Neural progenitor cell (in vitro differentiated cells): Measurements from ENCODE around the gene SNX20. TPM values are rescaled to one million over a fixed set of nuclear protein-coding genes. Genes with fewer than 3 reads are reported as not detected.

Source experiments
- DNase-seq: peaks from one replicate; pipeline ENCODE4 v3.0.0-alpha.2; 2016; ENCODE audit warnings: low spot score
- H2AFZ ChIP-seq: fragments of 200-600 bp; sonication (generic); replicated peaks from 2 replicates; pipeline ENCODE4 v1.6.1; 2016; ENCODE audit warnings: antibody characterized with exemption
- H3F3A ChIP-seq: fragments of 200-600 bp; sonication (generic); 2 replicates; pipeline ENCODE4 v1.6.1; 2016; ENCODE audit warnings: antibody characterized with exemption, low read depth
- H3K27ac ChIP-seq: fragments of 200-600 bp; sonication (generic); 2 replicates; pipeline ENCODE4 v1.5.1; 2016; ENCODE audit warnings: mild to moderate bottlenecking
- H3K27me3 ChIP-seq: fragments of 200-600 bp; sonication (generic); 2 replicates; pipeline ENCODE4 v1.6.1; 2016; ENCODE audit warnings: mild to moderate bottlenecking, moderate library complexity
- H3K36me3 ChIP-seq: fragments of 200-600 bp; sonication (generic); 2 replicates; pipeline ENCODE4 v1.5.1; 2016
- H3K4me1 ChIP-seq: fragments of 200-600 bp; sonication (generic); 2 replicates; pipeline ENCODE4 v1.6.1; 2016; ENCODE audit warnings: mixed run types
- H3K4me2 ChIP-seq: fragments of 200-600 bp; sonication (generic); 2 replicates; pipeline ENCODE4 v1.6.1; 2016
- H3K4me3 ChIP-seq: fragments of 200-600 bp; sonication (generic); 2 replicates; pipeline ENCODE4 v1.5.1; 2016
- H3K79me2 ChIP-seq: fragments of 200-600 bp; sonication (generic); 2 replicates; pipeline ENCODE4 v1.6.1; 2016; ENCODE audit warnings: low read depth
- H3K9ac ChIP-seq: fragments of 200-600 bp; sonication (generic); 2 replicates; pipeline ENCODE4 v1.6.1; 2016
- H3K9me3 ChIP-seq: fragments of 200-600 bp; sonication (generic); 2 replicates; pipeline ENCODE4 v1.5.1; 2016; ENCODE audit warnings: low read depth
- H4K20me1 ChIP-seq: fragments of 200-600 bp; sonication (generic); 2 replicates; pipeline ENCODE4 v1.6.1; 2016; ENCODE audit warnings: low read depth
- H3K27ac Mint-ChIP-seq: 3 replicates; pipeline ENCODE4 v1.8.0; 2021; ENCODE audit warnings: mixed read lengths
- H3K27me3 Mint-ChIP-seq: 2 replicates; pipeline ENCODE4 v1.8.0; 2022; ENCODE audit warnings: low read depth, mild to moderate bottlenecking, inconsistent platforms, moderate library complexity, mixed read lengths; ENCODE audit not compliant: insufficient read depth
- H3K36me3 Mint-ChIP-seq: 3 replicates; pipeline ENCODE4 v1.8.0; 2021; ENCODE audit warnings: mixed read lengths
- H3K4me1 Mint-ChIP-seq: 3 replicates; pipeline ENCODE4 v1.8.0; 2021; ENCODE audit warnings: mixed read lengths
- H3K4me3 Mint-ChIP-seq: 3 replicates; pipeline ENCODE4 v1.8.0; 2021; ENCODE audit warnings: mild to moderate bottlenecking, moderate library complexity, mixed read lengths
- H3K9me3 Mint-ChIP-seq: 3 replicates; pipeline ENCODE4 v1.8.0; 2020; ENCODE audit warnings: mixed read lengths
- CTCF ChIP-seq: fragments of 200-600 bp; sonication (generic); IDR thresholded peaks from 2 replicates; pipeline ENCODE4 v1.5.1; 2017; ENCODE audit warnings: antibody characterized with exemption, mild to moderate bottlenecking
- EZH2 ChIP-seq: fragments of 200-600 bp; sonication (generic); IDR thresholded peaks from 2 replicates; pipeline ENCODE4 v1.6.1; 2017; ENCODE audit warnings: antibody characterized with exemption, mild to moderate bottlenecking, moderate library complexity
- EZH2phosphoT487 ChIP-seq: fragments of 200-600 bp; sonication (generic); IDR thresholded peaks from 2 replicates; pipeline ENCODE4 v1.6.1; 2017; ENCODE audit warnings: antibody characterized with exemption
- total RNA-seq: library from RNA; depleted of rRNA; stranded (reverse); fragments of >200 nt; gene quantifications from 2 replicates; pipeline ENCODE4 v1.2.3, GENCODE V29; 2015; ENCODE audit warnings: low replicate concordance

SNX20 gene
- total RNA-seq, 1 donor from 2014 or later = not detected

- DNase-seq = no peak
- H3K27me3 Mint-ChIP-seq = peaks cover 5% of the 10 kb centered on the region
Observed at GRCh38 chr16:50711040-50711439, 29.9 kb upstream of the SNX20 start.

GRCh38 chr16:50709980-50710379, 28.9 kb upstream of the SNX20 start:
- peaks cover under 1% of the 10 kb centered on the region for H3K36me3 Mint-ChIP-seq
- H3K4me3 Mint-ChIP-seq = no peak overlapping the region
- no peaks in the 10 kb centered on the region for H3K79me2 ChIP-seq
- no peak overlapping the region for H3K4me2 ChIP-seq
- no peaks in the 10 kb centered on the region for H3K27me3 ChIP-seq
- H3K36me3 ChIP-seq = no peaks in the 10 kb centered on the region
- H3K4me1 ChIP-seq = no peaks in the 10 kb centered on the region
- no peak overlapping the region for H2AFZ ChIP-seq
- no peak overlapping the region for H3K27ac ChIP-seq
- no peak overlapping the region for H3K4me3 ChIP-seq
- H3K4me1 Mint-ChIP-seq = peaks cover 12% of the 10 kb centered on the region
- H3K9me3 Mint-ChIP-seq = peaks cover 6% of the 10 kb centered on the region
- no peaks in the 10 kb centered on the region for H3F3A ChIP-seq
- no peak overlapping the region for H3K27ac Mint-ChIP-seq
- no peaks in the 10 kb centered on the region for H4K20me1 ChIP-seq
- peak; percentile 5 for TF ChIP-seq CTCF
- no peak for TF ChIP-seq EZH2
- no peak for TF ChIP-seq EZH2phosphoT487
- no peak for DNase-seq
- no peaks in the 10 kb centered on the region for H3K9me3 ChIP-seq
- peaks cover 5% of the 10 kb centered on the region for H3K27me3 Mint-ChIP-seq
- H3K9ac ChIP-seq = no peak overlapping the region

More at GRCh38 chr16:50711040-50711439, 29.9 kb upstream of the SNX20 start:
- peaks cover 14% of the 10 kb centered on the region for H3K4me1 Mint-ChIP-seq
- peaks cover 3% of the 10 kb centered on the region for H3K9me3 Mint-ChIP-seq
- TF ChIP-seq EZH2phosphoT487 (no peak), CTCF (no peak), EZH2 (no peak)
- Histone ChIP-seq H3K27me3 (no peaks in the 10 kb centered on the region), H3K9ac (no peak overlapping the region), H3K4me2 (no peak overlapping the region), H3K36me3 (no peaks in the 10 kb centered on the region), H3K9me3 (no peaks in the 10 kb centered on the region), H2AFZ (no peak overlapping the region), H3K27ac (no peak overlapping the region), H3K79me2 (no peaks in the 10 kb centered on the region), H4K20me1 (no peaks in the 10 kb centered on the region), H3K4me1 (no peaks in the 10 kb centered on the region), H3F3A (no peaks in the 10 kb centered on the region), H3K4me3 (no peak overlapping the region)
- H3K4me3 Mint-ChIP-seq = no peak overlapping the region
- no peaks in the 10 kb centered on the region for H3K36me3 Mint-ChIP-seq
- H3K27ac Mint-ChIP-seq = no peak overlapping the region

- no peaks in the 10 kb centered on the region for H3K36me3 ChIP-seq
- H3K36me3 Mint-ChIP-seq = peaks cover 2% of the 10 kb centered on the region
- no peak for TF ChIP-seq EZH2phosphoT487
- TF ChIP-seq EZH2 = no peak
- no peak for TF ChIP-seq CTCF
- no peak overlapping the region for H3K27ac ChIP-seq
- H3K9me3 ChIP-seq = no peaks in the 10 kb centered on the region
- peaks cover 5% of the 10 kb centered on the region for H3K27me3 Mint-ChIP-seq
- peaks cover 6% of the 10 kb centered on the region for H3K4me1 Mint-ChIP-seq
- H2AFZ ChIP-seq = no peak overlapping the region
- H3K4me1 ChIP-seq = no peaks in the 10 kb centered on the region
- DNase-seq = no peak
- no peaks in the 10 kb centered on the region for H3K79me2 ChIP-seq
- no peak overlapping the region for H3K9ac ChIP-seq
- H3K27ac Mint-ChIP-seq = no peak overlapping the region
- peaks cover 14% of the 10 kb centered on the region for H3K9me3 Mint-ChIP-seq
- H3K4me3 Mint-ChIP-seq = no peak overlapping the region
- no peaks in the 10 kb centered on the region for H4K20me1 ChIP-seq
- H3K4me3 ChIP-seq = no peak overlapping the region
- no peak overlapping the region for H3K4me2 ChIP-seq
- H3F3A ChIP-seq = no peaks in the 10 kb centered on the region
- no peaks in the 10 kb centered on the region for H3K27me3 ChIP-seq
Observed at GRCh38 chr16:50709061-50709684, 28.1 kb upstream of the SNX20 start.
